NCI-H2196 (cell line): Measurements from ENCODE around the gene CSNK1A1.
A peak's percentile ranks its signal among the peaks of the same experiment; 100 is the strongest.
"Not testable (repeated sequence)": the region's sequence is repeated elsewhere in the genome, so short reads cannot be mapped to it uniquely, and the experiment has no call there.

Experiments
- DNase-seq: peaks from one replicate; lab custom pipeline; 2025; ENCODE audit not compliant: unreplicated experiment; lab: John Stamatoyannopoulos, UW

Gene CSNK1A1

GRCh38 chr5:149493316-149493715 lies 57.9 kb downstream of the CSNK1A1 start:
- DNase-seq, result peak; percentile 71

DNA sequence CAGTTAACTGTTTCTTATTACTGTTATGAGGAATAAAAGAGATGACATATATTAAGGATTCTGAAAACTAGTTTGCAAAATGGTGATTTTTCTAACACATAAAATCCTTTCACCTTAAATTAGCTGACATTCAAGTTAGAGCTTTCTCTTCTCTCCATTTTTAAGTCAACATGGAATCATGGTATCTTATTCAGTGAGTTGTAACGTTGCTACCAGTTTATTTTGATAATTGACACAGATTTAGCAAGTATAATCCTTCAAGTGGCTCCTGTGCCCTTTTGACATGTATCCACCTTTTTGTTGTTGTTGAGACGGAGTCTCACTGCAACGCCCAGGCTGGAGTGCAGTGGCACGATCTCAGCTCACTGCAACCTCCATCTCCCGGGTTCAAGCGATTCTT lies 58.5 kb downstream of the CSNK1A1 start:
- no peak for DNase-seq

- DNase-seq, result no peak
Observed at GRCh38 chr5:149490599-149491485, 60.4 kb downstream of the CSNK1A1 start.

DNA sequence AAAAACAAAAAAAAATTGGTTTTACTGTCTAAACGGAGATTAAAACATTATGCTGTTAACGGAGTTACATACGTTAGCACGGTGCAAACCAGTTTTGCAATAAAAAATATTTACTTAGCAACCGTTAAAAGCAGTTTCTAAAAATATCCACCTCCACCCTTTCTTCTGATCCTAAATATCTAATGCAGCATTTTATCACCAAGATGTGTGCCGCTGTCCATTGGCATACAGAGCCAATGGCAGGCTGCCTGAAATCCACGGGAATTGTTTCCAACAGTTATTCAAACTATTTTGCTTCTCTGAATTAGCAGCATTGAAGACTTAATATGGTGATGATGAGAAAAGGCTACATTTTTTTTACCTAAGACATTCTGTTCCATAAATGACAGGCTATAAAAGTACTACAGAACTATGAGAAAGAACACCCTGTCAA lies 61.6 kb downstream of the CSNK1A1 start:
- DNase-seq, result no peak

DNA sequence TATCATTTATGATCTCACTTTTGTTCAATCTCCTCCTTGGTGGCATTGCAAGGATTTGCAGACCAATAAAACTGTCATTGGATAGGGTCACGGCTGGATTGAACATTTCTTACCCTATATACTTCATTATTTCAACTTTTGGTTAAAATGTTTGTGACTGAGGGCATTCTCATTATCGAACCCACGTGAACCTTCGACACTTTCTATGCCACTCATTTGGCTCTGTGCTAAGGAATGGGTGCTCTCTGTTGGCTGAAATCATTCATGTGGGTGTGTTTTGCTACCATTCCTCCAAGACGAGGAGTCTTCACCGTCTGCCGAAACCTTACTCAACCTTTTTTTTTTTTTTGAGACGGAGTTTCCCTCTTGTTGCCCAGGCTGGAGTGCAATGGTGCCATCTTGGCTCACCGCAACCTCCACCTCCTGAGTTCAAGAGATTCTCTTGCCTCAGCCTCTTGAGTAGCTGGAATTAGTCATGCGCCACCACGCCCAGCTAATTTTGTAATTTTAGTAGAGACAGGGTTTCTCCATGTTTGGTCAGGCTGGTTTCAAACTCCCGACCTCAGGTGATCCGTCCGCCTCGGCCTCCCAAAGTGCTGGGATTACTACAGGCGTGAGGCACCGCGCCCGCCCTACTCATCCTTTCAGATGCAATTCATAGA lies 62.5 kb downstream of the CSNK1A1 start:
- no peak for DNase-seq

DNA sequence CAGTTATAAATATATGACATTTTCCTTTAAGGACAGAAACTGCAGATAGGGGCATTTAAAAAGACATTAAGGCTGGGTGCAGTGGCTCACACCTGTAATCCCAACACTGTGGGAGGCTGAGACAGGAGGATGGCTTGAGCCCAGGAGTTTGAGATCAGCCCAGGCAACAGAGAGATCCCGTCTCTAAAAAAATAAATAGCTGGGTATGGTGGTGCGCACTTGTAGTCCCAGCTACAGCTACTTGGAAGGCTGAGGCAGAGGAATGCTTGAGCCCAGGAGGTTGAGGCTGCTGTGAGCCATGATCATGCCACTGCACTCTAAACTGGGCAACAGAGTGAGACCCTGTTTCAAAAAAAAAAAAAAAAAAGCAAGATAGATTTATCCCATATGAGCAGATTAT lies 63.6 kb downstream of the CSNK1A1 start:
- DNase-seq, result no peak

DNA sequence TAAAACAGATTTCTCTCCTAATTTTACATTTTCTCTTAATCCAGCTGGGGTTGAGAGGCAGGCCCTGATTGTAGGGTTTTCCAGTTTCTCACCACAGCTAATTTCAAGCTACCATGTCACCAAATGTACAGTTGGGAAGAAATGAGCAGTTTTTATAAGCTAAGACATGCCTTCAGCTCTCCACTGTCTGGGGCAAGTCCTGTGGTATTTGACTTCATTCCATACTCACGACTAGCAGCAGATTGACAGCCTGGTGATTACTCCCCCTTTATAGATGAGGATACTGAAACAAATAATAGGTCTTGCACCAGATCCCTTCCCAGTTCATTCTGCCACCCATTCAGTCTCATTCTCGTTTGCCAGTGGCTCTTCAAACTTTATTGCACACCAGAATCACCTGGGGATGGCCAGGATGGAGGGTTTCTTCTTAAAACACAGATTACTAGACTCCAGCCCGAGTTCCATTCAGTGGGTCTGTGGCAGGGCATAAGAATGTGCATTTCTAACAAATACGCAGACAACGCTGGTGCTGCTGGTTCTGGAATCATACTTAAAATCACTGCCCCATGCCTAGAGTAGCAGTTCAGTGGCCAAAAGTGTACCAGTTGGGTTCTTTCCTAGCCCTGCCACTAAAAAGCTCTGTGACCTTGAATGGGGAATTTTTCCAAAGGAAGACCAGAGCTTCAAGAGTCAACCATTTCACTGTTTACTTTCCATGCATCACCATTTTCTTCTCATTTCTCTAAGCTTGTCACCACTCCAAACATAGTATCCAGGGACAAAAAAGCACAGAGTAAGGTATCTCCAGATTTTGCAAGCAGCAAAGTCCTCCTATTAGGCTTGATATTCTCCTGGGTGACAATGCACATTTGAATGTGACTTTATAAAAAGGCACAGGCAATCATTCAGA lies 64.3 kb downstream of the CSNK1A1 start:
- no peak for DNase-seq

DNA sequence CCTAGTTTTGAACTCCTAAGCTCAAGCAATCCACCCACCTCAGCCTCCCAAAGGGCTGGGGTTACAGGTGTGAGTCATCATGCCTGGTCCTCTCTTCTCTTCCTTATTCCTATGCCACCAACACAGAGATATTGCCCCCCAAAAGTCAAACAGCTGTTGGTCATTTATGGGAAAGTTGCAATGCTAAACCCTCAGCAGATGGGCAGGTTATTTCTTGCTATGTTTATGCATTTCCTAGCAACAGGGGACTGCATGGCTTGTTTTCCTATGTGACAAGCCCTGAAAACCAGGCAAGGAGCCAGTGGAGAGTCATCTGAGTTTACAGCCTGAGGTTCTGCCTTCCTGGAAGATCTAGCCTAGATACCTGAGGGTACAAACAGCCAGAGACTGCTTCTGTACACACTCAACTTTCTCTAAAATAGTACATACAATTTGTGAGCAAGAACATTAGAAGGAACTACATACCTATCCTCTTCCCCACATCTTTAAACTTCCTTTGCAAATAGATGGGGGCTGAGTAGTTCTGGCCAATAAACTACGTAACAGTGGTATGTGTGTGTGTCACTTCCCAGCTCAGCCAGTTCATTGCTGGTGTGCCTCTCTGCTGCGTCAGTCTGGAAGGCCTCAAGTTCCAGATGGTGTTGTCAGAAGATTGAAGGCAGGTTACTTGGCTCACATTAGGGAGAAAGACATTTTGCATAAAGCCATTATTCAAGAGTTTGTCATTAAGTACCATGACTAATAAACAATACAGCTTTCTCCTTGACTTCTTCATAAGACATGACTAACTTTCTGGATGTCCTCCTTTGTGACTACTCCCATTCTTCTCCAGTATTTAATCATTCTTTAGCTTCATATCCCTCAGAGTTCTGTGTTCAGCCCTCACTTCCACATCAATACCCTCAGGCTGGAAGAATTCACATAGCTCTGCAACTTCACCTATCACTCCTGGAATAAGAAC lies 65.3 kb downstream of the CSNK1A1 start:
- DNase-seq, result peak; percentile 93

- DNase-seq, result no peak
Observed at GRCh38 chr5:149481485-149481884, 69.8 kb downstream of the CSNK1A1 start.

DNA sequence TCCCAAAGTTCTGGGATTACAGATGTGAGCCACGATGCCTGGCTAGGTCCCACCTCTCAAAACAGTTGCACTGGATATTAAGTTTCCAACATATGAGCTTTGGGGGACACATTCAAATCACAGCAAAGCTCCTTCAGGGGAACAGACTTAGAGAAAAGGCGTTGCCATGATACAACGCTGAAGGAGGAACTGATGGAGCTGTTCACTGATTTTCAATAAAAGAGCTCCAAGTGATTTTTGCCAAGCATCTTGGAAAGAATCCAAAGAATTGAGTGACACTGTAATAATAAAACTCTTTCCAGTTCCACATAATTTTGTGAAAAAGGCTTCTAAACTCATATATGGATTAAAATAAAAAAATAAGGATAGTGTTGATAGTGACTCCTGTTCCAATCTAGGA lies 72.5 kb downstream of the CSNK1A1 start:
- DNase-seq, result no peak

DNA sequence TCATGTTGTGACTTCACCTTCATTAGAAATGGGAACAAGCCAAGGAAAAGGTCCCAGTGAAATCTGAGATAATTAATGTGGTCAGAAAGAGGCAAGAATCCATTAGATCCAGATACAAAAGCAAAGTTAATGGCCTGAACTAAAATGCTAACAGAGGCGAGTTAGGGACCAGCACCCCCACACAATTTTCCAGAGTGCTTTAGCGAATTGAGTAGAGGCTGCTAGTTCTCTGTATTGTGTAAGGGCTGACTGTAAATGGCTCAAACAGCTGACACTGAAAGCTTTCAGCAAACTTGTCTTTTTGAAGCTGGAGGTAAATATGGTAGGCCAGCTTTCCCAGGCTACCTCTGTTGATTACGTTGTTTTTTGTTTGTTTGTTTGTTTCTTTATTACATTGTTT lies 75.5 kb downstream of the CSNK1A1 start:
- DNase-seq, result no peak

DNA sequence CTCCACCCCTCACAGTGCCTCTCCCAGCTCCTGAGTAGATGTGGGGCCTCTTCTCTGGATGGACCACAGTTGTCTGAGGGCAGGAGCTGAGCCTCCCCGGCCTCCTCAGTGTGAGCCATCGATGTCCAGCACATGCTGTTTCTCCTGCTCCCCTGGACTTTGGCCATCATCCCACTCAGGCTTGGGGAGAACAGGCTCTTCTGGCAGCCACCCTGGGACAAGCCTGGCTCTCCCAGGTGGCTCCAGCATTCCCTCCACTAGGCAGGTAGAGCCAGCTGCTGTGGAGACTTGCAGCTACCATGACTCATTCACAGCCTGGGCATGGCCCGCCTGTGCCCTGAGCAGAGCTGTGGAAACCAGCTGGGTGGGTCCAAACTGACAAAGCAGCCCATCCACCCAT lies 77.0 kb downstream of the CSNK1A1 start:
- no peak for DNase-seq

DNA sequence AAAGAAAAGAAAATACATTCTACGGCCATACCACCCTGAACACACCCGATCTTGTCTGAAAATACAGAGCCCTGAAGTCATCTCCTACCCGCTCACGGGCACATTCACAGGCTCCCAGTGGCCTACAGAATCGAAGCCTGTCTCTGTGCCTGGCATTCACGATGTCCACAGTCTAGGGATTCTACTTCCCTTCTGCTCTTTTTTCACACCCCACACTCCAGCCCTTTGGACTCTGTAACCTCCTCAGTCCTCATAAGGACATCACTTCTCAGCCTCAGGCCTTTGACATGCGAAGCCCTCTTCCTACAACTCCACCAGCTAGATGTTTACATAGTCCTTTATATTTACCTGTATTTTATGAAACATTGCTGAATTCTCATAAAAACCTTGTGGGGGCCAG lies 77.8 kb downstream of the CSNK1A1 start:
- no peak for DNase-seq

DNA sequence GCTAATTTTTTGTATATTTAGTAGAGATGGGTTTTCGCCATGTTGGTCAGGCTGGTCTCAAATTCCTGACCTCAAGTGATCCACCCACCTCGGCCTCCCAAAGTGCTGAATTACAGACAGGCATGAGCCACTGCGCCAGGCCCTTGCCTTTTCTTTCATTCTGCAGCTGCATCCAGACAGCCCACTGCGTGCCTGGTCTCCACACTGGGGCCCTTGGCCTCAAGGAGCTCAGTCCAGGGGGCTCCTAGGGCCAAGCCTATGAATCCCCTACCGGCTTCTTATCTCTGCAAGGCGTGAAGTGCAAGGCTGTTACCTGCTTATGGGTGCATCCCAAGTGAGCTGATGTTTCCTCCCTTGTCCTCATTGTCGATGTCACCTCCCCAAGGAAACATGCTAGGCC lies 78.8 kb downstream of the CSNK1A1 start:
- no peak for DNase-seq

GRCh38 chr5:149471406-149472183 lies 79.6 kb downstream of the CSNK1A1 start:
- DNase-seq, result no peak

DNA sequence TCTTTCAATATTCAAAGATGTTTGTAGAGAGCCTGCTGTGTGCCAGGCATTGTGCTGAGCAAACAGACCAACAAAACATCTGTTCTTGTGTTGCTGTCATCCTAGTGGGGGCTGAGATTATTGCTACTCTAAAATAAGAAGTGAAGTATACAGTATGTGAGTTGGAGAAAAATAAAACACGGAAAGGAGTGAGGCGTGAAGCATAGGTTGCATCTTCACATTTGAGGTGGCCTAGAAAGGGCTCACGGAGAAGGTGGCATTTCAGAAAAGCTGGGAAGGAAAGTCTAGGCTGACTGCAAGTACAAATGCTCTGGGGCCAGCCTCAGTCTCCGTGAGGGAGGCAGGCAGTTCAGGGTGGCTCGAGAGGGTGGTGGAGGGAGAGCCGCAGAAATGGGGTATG lies 80.3 kb downstream of the CSNK1A1 start:
- DNase-seq, result no peak

DNA sequence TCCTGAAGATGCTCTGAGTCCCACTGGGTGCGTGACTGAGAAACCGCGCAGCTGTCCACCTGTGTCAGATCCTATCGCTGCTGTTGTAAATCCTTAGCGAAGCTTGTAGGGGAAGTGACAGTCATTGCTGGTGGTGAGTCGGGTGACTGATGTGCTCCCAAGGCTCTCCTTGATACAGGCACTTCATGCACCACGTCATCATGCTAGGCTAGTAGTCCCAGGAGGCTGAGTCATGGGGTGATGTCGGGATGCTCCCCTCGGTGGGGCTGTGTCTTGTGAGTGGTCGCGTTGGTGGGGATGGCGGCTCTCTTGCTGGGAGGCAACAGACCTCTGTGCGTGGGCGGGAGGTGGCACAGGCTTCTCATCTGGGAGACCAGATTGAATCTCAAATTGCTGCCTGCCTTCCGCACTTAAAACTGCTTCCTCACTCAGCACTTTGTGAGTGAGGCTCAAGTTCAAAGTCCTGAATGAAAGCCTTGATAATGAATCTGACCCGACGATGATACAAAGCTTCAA lies 84.7 kb downstream of the CSNK1A1 start:
- DNase-seq, result no peak

DNA sequence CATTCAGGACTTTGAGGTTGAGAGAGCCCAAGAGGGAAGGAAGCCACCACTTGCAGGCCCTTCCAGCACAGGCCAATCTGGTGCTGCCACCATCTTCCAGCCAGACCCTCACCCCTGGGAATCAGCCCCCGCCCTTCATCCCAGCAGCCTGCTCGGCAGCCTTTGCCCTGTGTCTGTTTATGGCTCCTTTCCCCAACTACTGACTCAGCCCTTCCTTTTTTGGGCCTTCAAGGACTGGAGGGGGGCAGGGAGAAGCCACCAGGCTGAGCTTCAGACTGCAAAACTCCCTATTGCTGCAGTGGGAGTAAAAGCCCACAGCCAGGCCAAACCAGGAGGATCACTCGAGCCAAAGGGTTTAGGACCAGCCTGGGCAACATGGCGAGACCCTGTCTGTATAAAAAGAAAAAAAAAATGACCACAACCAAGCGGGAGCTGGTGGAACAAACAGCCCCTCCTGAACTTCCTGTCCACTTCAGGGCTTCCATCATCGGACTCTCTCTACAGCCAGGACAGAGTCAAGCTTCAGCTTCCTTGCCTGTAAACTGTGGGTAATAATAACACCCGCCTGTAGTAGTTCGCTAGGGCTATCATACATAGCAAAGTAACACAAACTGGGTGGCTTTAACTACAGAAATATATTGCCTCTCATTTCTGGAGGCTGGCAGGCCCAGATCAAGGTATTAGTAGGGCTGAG lies 86.3 kb downstream of the CSNK1A1 start:
- no peak for DNase-seq

DNA sequence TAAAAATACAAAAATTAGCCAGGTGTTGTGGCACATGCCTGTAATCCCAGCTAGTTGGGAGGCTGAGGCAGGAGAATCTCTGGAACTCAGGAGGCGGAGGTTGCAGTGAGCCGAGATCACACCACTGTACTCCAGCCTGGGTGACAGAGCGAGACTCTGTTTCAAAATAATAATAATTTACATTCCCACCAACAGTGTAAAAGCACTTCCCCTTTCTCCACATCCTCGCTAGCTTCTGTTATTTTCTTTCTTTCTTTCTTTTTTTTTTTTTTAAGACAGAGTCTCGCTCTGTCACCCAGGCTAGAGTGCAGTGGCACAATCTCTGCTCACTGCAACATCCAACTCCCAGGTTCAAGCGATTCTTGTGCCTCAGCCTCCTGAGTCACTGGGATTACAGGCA lies 89.3 kb downstream of the CSNK1A1 start:
- not testable (repeated sequence) for DNase-seq
